GM12878 (cell line): Measurements from ENCODE around the gene NOS1AP. TPM values are rescaled to one million over a fixed set of nuclear protein-coding genes. Genes with fewer than 3 reads are reported as not detected.

Experiments used
- ATAC-seq: fragments of 200-7000 bp; cut with Tn5 transposase; 3 replicates; pipeline ENCODE4 v1.9.1; 2020; ENCODE audit warnings: mild to moderate bottlenecking, moderate library complexity
- BruUV-seq: library from RNA; stranded (reverse); fragments of 400-500 nt; replicated peaks from 2 replicates; lab custom pipeline; 2021; lab: Mats Ljungman, UMichigan
- CTCF ChIA-PET: fragments of 300-600 bp; sonication (Branson Sonifier 250); formaldehyde crosslinking; extraction: SDS; loops from one replicate; lab custom pipeline; 2021; ENCODE audit warnings: inconsistent platforms; lab: Yijun Ruan, JAX
- POLR2A ChIA-PET: fragments of 350-600 bp; formaldehyde crosslinking; extraction: SDS; loops from one replicate; lab custom pipeline; 2021; ENCODE audit warnings: inconsistent platforms; lab: Charles Lee
- RAD21 ChIA-PET: fragments of 300-600 bp; sonication (Branson Sonifier 250); formaldehyde crosslinking; loops from one replicate; lab custom pipeline; 2023; ENCODE audit warnings: antibody characterized with exemption; ENCODE audit not compliant: unreplicated experiment; lab: Charles Lee
- SMC1A ChIA-PET: fragments of 300-600 bp; sonication (Branson Sonifier 250); formaldehyde crosslinking; loops from one replicate; lab custom pipeline; 2023; ENCODE audit not compliant: unreplicated experiment, uncharacterized antibody; lab: Charles Lee
- DNase-seq: peaks from one replicate; pipeline ENCODE4 v3.0.0-alpha.2; 2011; ENCODE audit warnings: low read depth, low spot score
- FAIRE-seq: peaks from 3 replicates; lab custom pipeline; 2011; peaks lifted over from hg19 to GRCh38; lab: Jason Lieb, UNC
- H2AFZ ChIP-seq: 2 replicates; pipeline ENCODE4 v1.6.0; 2011; ENCODE audit warnings: low read depth, low read length, control low read depth; ENCODE audit not compliant: control insufficient read depth
- H3K27ac ChIP-seq: 2 replicates; pipeline ENCODE4 v1.5.1; 2011; ENCODE audit warnings: control low read depth; ENCODE audit not compliant: control insufficient read depth, insufficient read depth
- H3K27me3 ChIP-seq, 2 experiments: replicated peaks in 1 of 2; 2 replicates each; pipeline versions ENCODE4 v1.6.0 to v1.6.1; 2011; ENCODE audit warnings: low read length in 1 of 2; ENCODE audit not compliant: control insufficient read depth in 2 of 2, insufficient read depth in 2 of 2
- H3K36me3 ChIP-seq, 2 experiments: 2 replicates each; pipeline ENCODE4 v1.5.1; 2011; ENCODE audit warnings: low read length in 1 of 2; ENCODE audit not compliant: control insufficient read depth in 2 of 2, insufficient read depth in 2 of 2
- H3K4me1 ChIP-seq: 2 replicates; pipeline ENCODE4 v1.6.1; 2011; ENCODE audit warnings: mild to moderate bottlenecking, low read length, moderate library complexity, mixed read lengths; ENCODE audit not compliant: control insufficient read depth, insufficient read depth
- H3K4me2 ChIP-seq: 2 replicates; pipeline ENCODE4 v1.6.0; 2011; ENCODE audit warnings: control low read depth; ENCODE audit not compliant: control insufficient read depth, insufficient read depth
- H3K4me3 ChIP-seq: fragments of 200-600 bp; sonication (generic); 2 replicates; pipeline ENCODE4 v1.5.1; 2016
- H3K79me2 ChIP-seq: 2 replicates; pipeline ENCODE4 v1.6.0; 2011; ENCODE audit warnings: low read length; ENCODE audit not compliant: control insufficient read depth, insufficient read depth
- H3K9ac ChIP-seq: 2 replicates; pipeline ENCODE4 v1.8.0; 2011; ENCODE audit warnings: low read length, control low read depth, mixed read lengths; ENCODE audit not compliant: control insufficient read depth, insufficient read depth
- H3K9me3 ChIP-seq: replicated peaks from 3 replicates; pipeline ENCODE4 v1.5.1; 2011; ENCODE audit warnings: mild to moderate bottlenecking, low read length; ENCODE audit not compliant: control insufficient read depth, insufficient read depth
- H4K20me1 ChIP-seq: 2 replicates; pipeline ENCODE4 v1.6.0; 2011; ENCODE audit not compliant: control insufficient read depth, insufficient read depth
- ASH2L ChIP-seq: fragments of 300-600, 200-600 bp; sonication (generic); IDR thresholded peaks from 2 replicates; pipeline ENCODE4 v1.6.1; 2017; ENCODE audit warnings: low read depth, mild to moderate bottlenecking, borderline replicate concordance
- ATF7 ChIP-seq: fragments of 450-650 bp; IDR thresholded peaks from 2 replicates; pipeline ENCODE4 v1.6.1; 2016; ENCODE audit warnings: low read depth, mild to moderate bottlenecking
- CREB1 ChIP-seq: IDR thresholded peaks from 2 replicates; pipeline ENCODE4 v1.6.1; 2012; ENCODE audit warnings: low read depth, mild to moderate bottlenecking, inconsistent platforms
- E2F4 ChIP-seq: IDR thresholded peaks from 2 replicates; pipeline ENCODE4 v1.6.1; 2012; ENCODE audit warnings: low read depth, low read length, improper control_type of control experiment
- EGR1 ChIP-seq, 2 experiments: IDR thresholded peaks; 1 replicate in 1 of 2; 2 replicates in 1 of 2; pipeline ENCODE4 v1.6.1; 2011 to 2012; ENCODE audit warnings: low read depth in 2 of 2, low read length in 2 of 2, borderline replicate concordance in 1 of 2, mild to moderate bottlenecking in 1 of 2, moderate library complexity in 1 of 2
- FOXM1 ChIP-seq: IDR thresholded peaks from 2 replicates; pipeline ENCODE4 v1.6.1; 2012; ENCODE audit warnings: low read depth, mild to moderate bottlenecking, inconsistent platforms, low read length, moderate library complexity
- IRF3 ChIP-seq: fragments of 450-650 bp; IDR thresholded peaks from 2 replicates; pipeline ENCODE4 v1.6.1; 2014; ENCODE audit warnings: mild to moderate bottlenecking
- IRF5 ChIP-seq: fragments of 450-650 bp; IDR thresholded peaks from 2 replicates; pipeline ENCODE4 v1.6.1; 2017; ENCODE audit warnings: borderline replicate concordance
- NBN ChIP-seq: fragments of 450-650 bp; IDR thresholded peaks from 2 replicates; pipeline ENCODE4 v1.6.1; 2016
- NR2C1 ChIP-seq: fragments of 450-650 bp; IDR thresholded peaks from 2 replicates; pipeline ENCODE4 v1.6.1; 2017; ENCODE audit warnings: antibody characterized with exemption, mild to moderate bottlenecking, moderate library complexity
- PML ChIP-seq: IDR thresholded peaks from 2 replicates; pipeline ENCODE4 v1.6.1; 2012; ENCODE audit warnings: low read length, inconsistent platforms
- RFX5 ChIP-seq: IDR thresholded peaks from 2 replicates; pipeline ENCODE4 v1.6.1; 2011; ENCODE audit warnings: low read depth, low read length, improper control_type of control experiment
- SREBF2 ChIP-seq: IDR thresholded peaks from 2 replicates; pipeline ENCODE4 v1.6.1; 2012; ENCODE audit warnings: mild to moderate bottlenecking, low read length
- TAF1 ChIP-seq: IDR thresholded peaks from 2 replicates; pipeline ENCODE4 v1.6.1; 2011; ENCODE audit warnings: mild to moderate bottlenecking, low read depth, low read length, borderline replicate concordance
- YBX1 ChIP-seq: fragments of 450-650 bp; IDR thresholded peaks from 2 replicates; pipeline ENCODE4 v1.6.1; 2016; ENCODE audit warnings: antibody characterized with exemption
- WGBS: methylation state at CpG from one replicate; pipeline ENCODE4 v1.1.6; 2016; ENCODE audit warnings: low lambda C conversion rate; ENCODE audit not compliant: insufficient replicate concordance, insufficient coverage; ENCODE audit errors: missing lambda C conversion rate; 5-methylcytosine and 5-hydroxymethylcytosine counted together
- in situ Hi-C: fragments of 300-500 bp; cut with MboI; formaldehyde crosslinking; loops from 9 replicates; pipeline ENCODE4 v1.14.3; 2018; ENCODE audit warnings: mixed read lengths
- intact Hi-C: fragments of 100-400 bp; cut with micrococcal nuclease; formaldehyde crosslinking; loops from one replicate; pipeline ENCODE4 v1.14.2; 2022; ENCODE audit not compliant: unreplicated experiment
- polyA plus RNA-seq, 11 experiments: library from polyadenylated mRNA; depleted of rRNA in 4 of 11; unstranded in 6 of 11; stranded (reverse) in 5 of 11; fragments of >200 nt; fragmentation: Nextera tagmentation in 4 of 11; fragmentation: Illumina TruSeq in 1 of 11; extraction: Ambion mirVana in 4 of 11; extraction: Trizol in 1 of 11; gene quantifications; 1 replicate in 1 of 11; 2 replicates in 10 of 11; pipeline versions ENCODE4 v1.2.1 to v1.2.3, GENCODE V29; 2011 to 2016; ENCODE audit warnings: inconsistent platforms in 2 of 11, missing spikeins in 2 of 11, low read depth in 1 of 11
- total RNA-seq, 4 experiments: library from RNA; depleted of rRNA in 3 of 4; stranded (reverse); fragments of >200 nt in 3 of 4; fragmentation: Illumina TruSeq in 1 of 4; extraction: Trizol in 1 of 4; gene quantifications; 2 replicates each; pipeline versions ENCODE4 v1.2.1 to v1.2.3, GENCODE V29; 2013 to 2021
- TF ChIP-seq, protein P1 (sequence below): IDR thresholded peaks from 2 replicates; pipeline ENCODE4 v1.6.1; 2012; ENCODE audit warnings: low read depth, low read length, improper control_type of control experiment

Gene NOS1AP
- total and polyA plus RNA-seq, 10 of the 15 experiments (the other 5 are each of a cell fraction or from before 2014, with no cell fraction given): 0.03 to 0.15 TPM; not detected in 8

GRCh38 chr1:162327144-162327787 lies 257.8 kb downstream of the NOS1AP start:
- FAIRE-seq (no peak), DNase-seq (no peak)
- in situ Hi-C loops: no loop called here
- RAD21 ChIA-PET: no interaction called here
- TF ChIP-seq TAF1 (no peak), ASH2L (no peak), EGR1 (IDR thresholded peaks at IDR 0.05; ENCODE audit: borderline replicate concordance in 1 of 2, low read depth in 2 of 2, low read length in 2 of 2) (no peak)
- TF ChIP-seq, all 136 proteins: peak for 0
- POLR2A ChIA-PET: no interaction called here
- BruUV-seq: no TSS peak
- Histone ChIP-seq H3K4me1 (no peaks in the 10 kb centered on the region), H3K9ac (no peak overlapping the region), H3K27me3 (peaks cover 0 to 2% of the 10 kb centered on the region in 2 experiments; a peak in 2 of 4 replicates), H3K4me3 (no peak overlapping the region), H2AFZ (no peak overlapping the region), H3K79me2 (no peaks in the 10 kb centered on the region), H4K20me1 (no peaks in the 10 kb centered on the region), H3K4me2 (no peak overlapping the region), H3K36me3 (no peaks in the 10 kb centered on the region), H3K27ac (no peak overlapping the region), H3K9me3 (no peaks in the 10 kb centered on the region)
- no peak for ATAC-seq
- CTCF ChIA-PET: no interaction called here
- intact Hi-C loops: no loop called here
- SMC1A ChIA-PET: no interaction called here
- 19% methylated on average over 2 of the region's 2 CpGs for WGBS

DNA sequence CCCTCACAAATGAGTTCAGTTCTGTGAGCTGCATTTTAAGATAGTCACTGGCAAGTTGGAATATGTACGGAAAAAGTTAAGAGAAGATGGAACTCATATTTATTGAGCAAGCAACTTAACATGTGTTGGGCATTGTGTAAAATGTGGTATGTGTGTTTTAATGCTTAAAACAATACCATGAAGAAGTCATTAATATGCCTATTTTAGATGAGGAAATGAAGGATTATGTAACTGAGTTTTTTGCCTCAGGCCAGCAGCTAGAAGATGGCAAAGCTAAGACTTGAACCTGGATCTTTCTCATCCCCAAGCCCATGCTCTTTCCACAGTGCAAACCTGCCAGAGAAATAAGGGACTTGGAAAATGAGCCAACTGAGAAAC lies 258.3 kb downstream of the NOS1AP start:
- Histone ChIP-seq H4K20me1 (no peaks in the 10 kb centered on the region), H3K9ac (no peak overlapping the region), H3K27me3 (peaks cover 0 to 2% of the 10 kb centered on the region in 2 experiments; a peak in 2 of 4 replicates), H3K9me3 (no peaks in the 10 kb centered on the region), H3K27ac (no peak overlapping the region), H3K4me3 (no peak overlapping the region), H3K4me2 (no peak overlapping the region), H3K4me1 (no peaks in the 10 kb centered on the region), H3K36me3 (no peaks in the 10 kb centered on the region), H2AFZ (no peak overlapping the region), H3K79me2 (no peaks in the 10 kb centered on the region)
- FAIRE-seq: no peak
- ChIA-PET POLR2A (no interaction called here), RAD21 (no interaction called here), SMC1A (no interaction called here), CTCF (no interaction called here)
- no TSS peak for BruUV-seq
- in situ Hi-C loops: no loop called here
- DNase-seq: no peak
- no peak for ATAC-seq
- WGBS: 59% methylated on average over 1 of the region's 1 CpG
- intact Hi-C loops: no loop called here
- no peak for TF ChIP-seq RFX5
- no peak for TF ChIP-seq ATF7
- no peak for TF ChIP-seq FOXM1
- no peak for TF ChIP-seq YBX1
- TF ChIP-seq SREBF2: no peak
- TF ChIP-seq IRF5: no peak
- TF ChIP-seq CREB1: no peak
- no peak for TF ChIP-seq NBN
- no peak for TF ChIP-seq IRF3
- TF ChIP-seq, protein P1, sequence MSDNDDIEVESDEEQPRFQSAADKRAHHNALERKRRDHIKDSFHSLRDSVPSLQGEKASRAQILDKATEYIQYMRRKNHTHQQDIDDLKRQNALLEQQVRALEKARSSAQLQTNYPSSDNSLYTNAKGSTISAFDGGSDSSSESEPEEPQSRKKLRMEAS: no peak
- TF ChIP-seq NR2C1: no peak
- TF ChIP-seq PML: no peak
- no peak for TF ChIP-seq E2F4
